ENCODE measurements around the gene ATP8B1. TPM values are rescaled to one million over a fixed set of nuclear protein-coding genes. Genes with fewer than 3 reads are reported as not detected.

The ATP8B1 gene
- total RNA-seq, 1 experiment from 2014 or later: 1.1 TPM

- Histone ChIP-seq H3K9ac (ENCODE audit: extremely low read depth, insufficient read length, low read length) (no peak overlapping the region), H3K27ac (ENCODE audit: insufficient read length, low read depth, low read length) (no peak overlapping the region), H3K4ac (ENCODE audit: low read depth, low read length) (no peak overlapping the region), H3K23ac (ENCODE audit: insufficient read length, low read depth, low read length) (no peak overlapping the region), H2AK5ac (ENCODE audit: insufficient read length, low read length) (no peak overlapping the region), H3K27me3 (ENCODE audit: insufficient read depth, low read length) (no peaks in the 10 kb centered on the region), H4K20me1 (ENCODE audit: control insufficient read depth, insufficient read depth, insufficient read length) (no peaks in the 10 kb centered on the region), H3K79me2 (ENCODE audit: insufficient read depth, low read length) (no peaks in the 10 kb centered on the region), H3K18ac (ENCODE audit: insufficient read length, low read depth, low read length) (no peak overlapping the region), H3T11ph (ENCODE audit: low read length) (no peak overlapping the region), H3K9me3 (ENCODE audit: control insufficient read depth, low read depth, low read length) (no peaks in the 10 kb centered on the region), H2BK5ac (ENCODE audit: insufficient read length, low read length) (no peak overlapping the region), H2AFZ (ENCODE audit: low read length) (no peak overlapping the region), H4K8ac (replicated peaks; ENCODE audit: insufficient read length, low read depth, low read length) (no peak overlapping the region), H2BK12ac (ENCODE audit: insufficient read length, low read depth, low read length) (no peak overlapping the region), H3K23me2 (ENCODE audit: insufficient read length, low read depth, low read length, poor library complexity, severe bottlenecking) (no peaks in the 10 kb centered on the region), H3K56ac (ENCODE audit: insufficient read length, low read depth, low read length) (no peak overlapping the region), H3K4me2 (ENCODE audit: insufficient read depth, insufficient read length, low read length) (no peak overlapping the region), H2BK120ac (ENCODE audit: low read depth, low read length, poor library complexity, severe bottlenecking) (no peak overlapping the region), H4K91ac (ENCODE audit: insufficient read length, low read depth, low read length) (no peak overlapping the region), H4K5ac (ENCODE audit: insufficient read length, low read depth, low read length) (no peak overlapping the region), H2BK15ac (ENCODE audit: low read depth, low read length) (no peak overlapping the region), H3K14ac (ENCODE audit: insufficient read depth, low read length) (no peak overlapping the region), H3K79me1 (ENCODE audit: insufficient read depth, low read depth, low read length, poor library complexity, severe bottlenecking) (no peaks in the 10 kb centered on the region), H2BK20ac (ENCODE audit: low read depth, low read length, poor library complexity, severe bottlenecking) (no peak overlapping the region), H3K4me1 (ENCODE audit: insufficient read depth, low read length) (peaks cover 1% of the 10 kb centered on the region; the same call in 1 of the 2 replicates)
- H3K36me3 Mint-ChIP-seq (ENCODE audit: insufficient read depth in 1 of 3, low read depth in 3 of 3): peaks cover 0 to 2% (median 0%) of the 10 kb centered on the region in 3 experiments; a peak in 1 of 7 replicates
- no peak overlapping the region for H3K27ac Mint-ChIP-seq
- no peaks in the 10 kb centered on the region for H3K4me1 Mint-ChIP-seq
- WGBS (ENCODE audit: extremely low coverage, insufficient read length, low lambda C conversion rate): no CpG with 5 or more reads among the region's 14 CpGs
- TF ChIP-seq CTCF (conservative IDR thresholded peaks at IDR 0.05): no peak
- no peak for DNase-seq
- no peak overlapping the region for H3K4me3 Mint-ChIP-seq
- no peaks in the 10 kb centered on the region; a peak in 1 of 5 replicates for H3K9me3 Mint-ChIP-seq
- no peaks in the 10 kb centered on the region; the same call in 1 of the 2 replicates for H3K27me3 Mint-ChIP-seq (ENCODE audit: low read depth)
These were observed 28.7 kb upstream of the ATP8B1 start for GRCh38 chr18:57831597-57832377.

Measured in H9 (cell line).